Measurements from ENCODE around the gene USH1G.

DNA sequence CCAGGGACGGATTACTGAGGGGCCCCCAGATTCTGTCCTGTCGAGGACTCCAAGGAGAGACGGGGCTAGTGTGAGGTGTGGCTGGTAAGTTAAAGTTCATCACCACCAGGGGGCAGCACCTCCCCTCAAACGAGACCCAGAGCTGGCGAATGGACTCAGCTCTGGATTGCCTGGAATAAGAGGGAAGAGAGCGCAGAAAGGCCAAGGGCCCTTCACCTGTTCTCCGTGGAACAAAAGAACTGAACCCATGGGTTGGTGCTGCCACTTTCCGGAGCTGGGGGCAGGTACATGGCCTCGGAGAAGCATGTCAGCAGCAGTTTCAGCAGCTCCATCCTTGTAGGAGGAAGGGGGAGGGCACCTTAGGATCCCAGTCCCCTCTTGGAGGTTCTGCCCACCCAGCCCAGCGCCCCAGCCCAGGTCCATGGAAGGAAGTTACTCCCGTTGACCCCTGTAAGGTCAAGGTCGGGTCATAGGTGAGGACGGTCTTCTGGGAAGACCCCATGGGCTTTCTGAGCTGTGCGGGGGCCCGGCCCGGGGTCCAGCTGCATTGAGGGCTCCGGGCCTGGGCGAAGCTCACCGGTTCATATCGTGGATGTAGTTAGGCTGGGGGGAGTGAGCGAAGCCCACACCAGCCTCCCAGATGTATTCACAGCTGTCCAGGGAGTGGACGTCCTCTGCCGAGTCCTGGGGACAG, 38.7 kb upstream of the USH1G start:
- TF ChIP-seq, protein P1, sequence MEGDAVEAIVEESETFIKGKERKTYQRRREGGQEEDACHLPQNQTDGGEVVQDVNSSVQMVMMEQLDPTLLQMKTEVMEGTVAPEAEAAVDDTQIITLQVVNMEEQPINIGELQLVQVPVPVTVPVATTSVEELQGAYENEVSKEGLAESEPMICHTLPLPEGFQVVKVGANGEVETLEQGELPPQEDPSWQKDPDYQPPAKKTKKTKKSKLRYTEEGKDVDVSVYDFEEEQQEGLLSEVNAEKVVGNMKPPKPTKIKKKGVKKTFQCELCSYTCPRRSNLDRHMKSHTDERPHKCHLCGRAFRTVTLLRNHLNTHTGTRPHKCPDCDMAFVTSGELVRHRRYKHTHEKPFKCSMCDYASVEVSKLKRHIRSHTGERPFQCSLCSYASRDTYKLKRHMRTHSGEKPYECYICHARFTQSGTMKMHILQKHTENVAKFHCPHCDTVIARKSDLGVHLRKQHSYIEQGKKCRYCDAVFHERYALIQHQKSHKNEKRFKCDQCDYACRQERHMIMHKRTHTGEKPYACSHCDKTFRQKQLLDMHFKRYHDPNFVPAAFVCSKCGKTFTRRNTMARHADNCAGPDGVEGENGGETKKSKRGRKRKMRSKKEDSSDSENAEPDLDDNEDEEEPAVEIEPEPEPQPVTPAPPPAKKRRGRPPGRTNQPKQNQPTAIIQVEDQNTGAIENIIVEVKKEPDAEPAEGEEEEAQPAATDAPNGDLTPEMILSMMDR (optimal IDR thresholded peaks at IDR 0.05 in 1 of 3, IDR thresholded peaks at IDR 0.05 in 1 of 3, conservative IDR thresholded peaks at IDR 0.05 in 1 of 3; ENCODE audit: extremely low read depth in 1 of 3, insufficient read depth in 2 of 3, low read length in 3 of 3): peak; percentile 63 to 91 (median 68)
- TF ChIP-seq EZH2 (IDR thresholded peaks at IDR 0.05; ENCODE audit: low read length): no peak

All from keratinocyte (primary cell).